ENCODE results near the gene ABCA10.

- TF ChIP-seq CTCF (IDR thresholded peaks at IDR 0.05 in 4 of 5, conservative IDR thresholded peaks at IDR 0.05 in 1 of 5): no peak
- no peak for TF ChIP-seq POLR2A (IDR thresholded peaks at IDR 0.05)
Observed at GRCh38 chr17:69143683-69144231, 84.9 kb downstream of the ABCA10 start.
